ENCODE measurements around the gene FAM171A2.
"Not testable (repeated sequence)": the region's sequence is repeated elsewhere in the genome, so short reads cannot be mapped to it uniquely, and the experiment has no call there.

The FAM171A2 gene

GRCh38 chr17:44347206-44348055 is 16.2 kb downstream of the FAM171A2 start:
- H3K4me3 Mint-ChIP-seq; H3K9me3 Mint-ChIP-seq; H3K27me3 Mint-ChIP-seq; H3K36me3 Mint-ChIP-seq (ENCODE audit: low read depth): not testable (repeated sequence)
- Mint-ChIP-seq H3K27ac (peak overlapping the region; percentile 31), H3K4me1 (ENCODE audit: low read depth) (peaks cover 20% of the 10 kb centered on the region)

- Mint-ChIP-seq H3K4me3 (peak overlapping the region; percentile 93), H3K36me3 (ENCODE audit: low read depth) (no peaks in the 10 kb centered on the region), H3K4me1 (ENCODE audit: low read depth) (peaks cover 20% of the 10 kb centered on the region), H3K27me3 (no peaks in the 10 kb centered on the region), H3K9me3 (no peaks in the 10 kb centered on the region), H3K27ac (no peak overlapping the region)
These were observed 17.4 kb downstream of the FAM171A2 start for GRCh38 chr17:44346064-44346844.

GRCh38 chr17:44345454-44346026 is 18.1 kb downstream of the FAM171A2 start:
- H3K9me3 Mint-ChIP-seq, result no peaks in the 10 kb centered on the region
- peak overlapping the region; percentile 93 for H3K4me3 Mint-ChIP-seq
- H3K27ac Mint-ChIP-seq, result peak overlapping the region; percentile 61
- H3K27me3 Mint-ChIP-seq, result no peaks in the 10 kb centered on the region
- H3K36me3 Mint-ChIP-seq (ENCODE audit: low read depth), result no peaks in the 10 kb centered on the region
- peaks cover 20% of the 10 kb centered on the region for H3K4me1 Mint-ChIP-seq (ENCODE audit: low read depth)

- Mint-ChIP-seq H3K27me3 (no peaks in the 10 kb centered on the region), H3K4me3 (peak within 1 kb of the TSS; percentile 93), H3K9me3 (no peaks in the 10 kb centered on the region), H3K36me3 (ENCODE audit: low read depth) (no peaks in the 10 kb centered on the region), H3K27ac (peak within 1 kb of the TSS; percentile 65), H3K4me1 (ENCODE audit: low read depth) (peaks cover 20% of the 10 kb centered on the region)
These were observed 18.7 kb downstream of the FAM171A2 start, which contains the start of gene GRN for GRCh38 chr17:44344939-44345453. Gene GRN (plus strand): TSS chr17:44345302. CDS start chr17:44349165, 3,863 bp downstream.

- peaks cover 18% of the 10 kb centered on the region for H3K4me1 Mint-ChIP-seq (ENCODE audit: low read depth)
- H3K27me3 Mint-ChIP-seq, result no peaks in the 10 kb centered on the region
- no peak overlapping the region for H3K4me3 Mint-ChIP-seq
- H3K9me3 Mint-ChIP-seq, result no peaks in the 10 kb centered on the region
- no peaks in the 10 kb centered on the region for H3K36me3 Mint-ChIP-seq (ENCODE audit: low read depth)
- H3K27ac Mint-ChIP-seq, result no peak overlapping the region
These were observed 20.0 kb downstream of the FAM171A2 start for GRCh38 chr17:44343510-44344209.

GRCh38 chr17:44340553-44340952 is 23.1 kb downstream of the FAM171A2 start:
- H3K9me3 Mint-ChIP-seq; H3K27me3 Mint-ChIP-seq; H3K27ac Mint-ChIP-seq; H3K36me3 Mint-ChIP-seq (ENCODE audit: low read depth); H3K4me1 Mint-ChIP-seq (ENCODE audit: low read depth); H3K4me3 Mint-ChIP-seq: not testable (repeated sequence)

- Mint-ChIP-seq H3K36me3 (ENCODE audit: low read depth) (no peaks in the 10 kb centered on the region), H3K27me3 (no peaks in the 10 kb centered on the region), H3K27ac (no peak overlapping the region), H3K4me3 (no peak overlapping the region), H3K9me3 (no peaks in the 10 kb centered on the region), H3K4me1 (ENCODE audit: low read depth) (no peaks in the 10 kb centered on the region)
These were observed 25.0 kb downstream of the FAM171A2 start for GRCh38 chr17:44338702-44339101.

- Mint-ChIP-seq H3K36me3 (ENCODE audit: low read depth) (no peaks in the 10 kb centered on the region), H3K27me3 (no peaks in the 10 kb centered on the region), H3K4me3 (no peak overlapping the region), H3K27ac (no peak overlapping the region), H3K4me1 (ENCODE audit: low read depth) (peaks cover 8% of the 10 kb centered on the region), H3K9me3 (no peaks in the 10 kb centered on the region)
These were observed 27.7 kb downstream of the FAM171A2 start for GRCh38 chr17:44335968-44336367.

- no peak overlapping the region for H3K4me3 Mint-ChIP-seq
- no peak overlapping the region for H3K27ac Mint-ChIP-seq
- H3K27me3 Mint-ChIP-seq, result no peaks in the 10 kb centered on the region
- no peaks in the 10 kb centered on the region for H3K9me3 Mint-ChIP-seq
- no peaks in the 10 kb centered on the region for H3K36me3 Mint-ChIP-seq (ENCODE audit: low read depth)
- H3K4me1 Mint-ChIP-seq (ENCODE audit: low read depth), result peaks cover 8% of the 10 kb centered on the region
These were observed 28.1 kb downstream of the FAM171A2 start for GRCh38 chr17:44335564-44335963.

- no peaks in the 10 kb centered on the region for H3K9me3 Mint-ChIP-seq
- no peak overlapping the region for H3K27ac Mint-ChIP-seq
- no peaks in the 10 kb centered on the region for H3K36me3 Mint-ChIP-seq (ENCODE audit: low read depth)
- no peak overlapping the region for H3K4me3 Mint-ChIP-seq
- H3K27me3 Mint-ChIP-seq, result no peaks in the 10 kb centered on the region
- peaks cover 8% of the 10 kb centered on the region for H3K4me1 Mint-ChIP-seq (ENCODE audit: low read depth)
These were observed 28.9 kb downstream of the FAM171A2 start for GRCh38 chr17:44334727-44335126.

GRCh38 chr17:44334315-44334714 is 29.3 kb downstream of the FAM171A2 start:
- Mint-ChIP-seq H3K4me1 (ENCODE audit: low read depth) (peaks cover 8% of the 10 kb centered on the region), H3K9me3 (no peaks in the 10 kb centered on the region), H3K4me3 (no peak overlapping the region), H3K36me3 (ENCODE audit: low read depth) (no peaks in the 10 kb centered on the region), H3K27me3 (no peaks in the 10 kb centered on the region), H3K27ac (no peak overlapping the region)

- no peak overlapping the region for H3K27ac Mint-ChIP-seq
- no peaks in the 10 kb centered on the region for H3K9me3 Mint-ChIP-seq
- no peaks in the 10 kb centered on the region for H3K27me3 Mint-ChIP-seq
- H3K4me3 Mint-ChIP-seq, result no peak overlapping the region
- H3K4me1 Mint-ChIP-seq (ENCODE audit: low read depth), result peaks cover 8% of the 10 kb centered on the region
- no peaks in the 10 kb centered on the region for H3K36me3 Mint-ChIP-seq (ENCODE audit: low read depth)
These were observed 30.3 kb downstream of the FAM171A2 start for GRCh38 chr17:44333371-44333770.

GRCh38 chr17:44331249-44331760 is 32.3 kb downstream of the FAM171A2 start:
- peak overlapping the region; percentile 35 for H3K4me3 Mint-ChIP-seq
- H3K27ac Mint-ChIP-seq, result peak overlapping the region; percentile 38
- H3K36me3 Mint-ChIP-seq (ENCODE audit: low read depth), result no peaks in the 10 kb centered on the region
- H3K4me1 Mint-ChIP-seq (ENCODE audit: low read depth), result peaks cover 18% of the 10 kb centered on the region
- no peaks in the 10 kb centered on the region for H3K27me3 Mint-ChIP-seq
- no peaks in the 10 kb centered on the region for H3K9me3 Mint-ChIP-seq

GRCh38 chr17:44330263-44330662 is 33.4 kb downstream of the FAM171A2 start:
- H3K9me3 Mint-ChIP-seq; H3K27me3 Mint-ChIP-seq; H3K4me3 Mint-ChIP-seq; H3K27ac Mint-ChIP-seq; H3K36me3 Mint-ChIP-seq (ENCODE audit: low read depth): not testable (repeated sequence)
- H3K4me1 Mint-ChIP-seq (ENCODE audit: low read depth), result peaks cover 26% of the 10 kb centered on the region
